ENCODE results near the gene GIGYF2. TPM values are rescaled to one million over a fixed set of nuclear protein-coding genes. Genes with fewer than 3 reads are reported as not detected.

Gene GIGYF2
- total RNA-seq, 1 donor = 58.5 TPM

- no peak overlapping the region for H3K4me3 ChIP-seq (ENCODE audit: low read depth, low read length)
- DNase-seq (ENCODE audit: low read depth) = no peak
- TF ChIP-seq CTCF (IDR thresholded peaks at IDR 0.05; ENCODE audit: insufficient read depth, low read length) = no peak
Measured at GRCh38 chr2:232794981-232795380, 97.8 kb downstream of the GIGYF2 start.

- TF ChIP-seq CTCF (IDR thresholded peaks at IDR 0.05; ENCODE audit: insufficient read depth, low read length) = no peak
- no peak overlapping the region for H3K4me3 ChIP-seq (ENCODE audit: low read depth, low read length)
- peak; percentile 73 for DNase-seq (ENCODE audit: low read depth)
Measured at GRCh38 chr2:232795920-232796319, 98.8 kb downstream of the GIGYF2 start.

GRCh38 chr2:232798187-232798586, 101.1 kb downstream of the GIGYF2 start:
- TF ChIP-seq CTCF (IDR thresholded peaks at IDR 0.05; ENCODE audit: insufficient read depth, low read length) = no peak
- H3K4me3 ChIP-seq (ENCODE audit: low read depth, low read length) = no peak overlapping the region
- peak; percentile 15 for DNase-seq (ENCODE audit: low read depth)

- TF ChIP-seq CTCF (IDR thresholded peaks at IDR 0.05; ENCODE audit: insufficient read depth, low read length) = no peak
- no peak for DNase-seq (ENCODE audit: low read depth)
- no peak overlapping the region for H3K4me3 ChIP-seq (ENCODE audit: low read depth, low read length)
Measured at GRCh38 chr2:232800166-232800565, 103.0 kb downstream of the GIGYF2 start.

DNA sequence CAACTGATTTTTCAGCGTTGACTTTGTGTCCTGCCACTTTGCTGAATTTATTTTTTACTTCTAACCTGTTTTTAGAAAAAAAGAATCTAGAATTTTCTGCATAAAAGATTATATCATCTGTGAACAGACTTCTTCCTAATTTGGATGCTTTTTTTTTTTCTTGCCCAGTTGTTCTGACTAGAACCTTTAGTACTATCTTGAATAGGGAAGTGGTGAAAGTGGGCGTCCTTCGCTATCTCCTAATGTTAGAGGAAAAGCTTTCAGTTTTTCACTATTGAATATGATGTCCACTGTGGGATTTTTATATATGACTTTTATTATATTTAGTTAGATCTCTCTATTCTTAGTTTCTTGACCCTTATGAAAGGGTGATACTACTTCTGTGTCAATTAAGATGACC, 105.0 kb downstream of the GIGYF2 start:
- no peak for DNase-seq (ENCODE audit: low read depth)
- TF ChIP-seq CTCF (IDR thresholded peaks at IDR 0.05; ENCODE audit: insufficient read depth, low read length) = no peak
- H3K4me3 ChIP-seq (ENCODE audit: low read depth, low read length) = no peak overlapping the region

DNA sequence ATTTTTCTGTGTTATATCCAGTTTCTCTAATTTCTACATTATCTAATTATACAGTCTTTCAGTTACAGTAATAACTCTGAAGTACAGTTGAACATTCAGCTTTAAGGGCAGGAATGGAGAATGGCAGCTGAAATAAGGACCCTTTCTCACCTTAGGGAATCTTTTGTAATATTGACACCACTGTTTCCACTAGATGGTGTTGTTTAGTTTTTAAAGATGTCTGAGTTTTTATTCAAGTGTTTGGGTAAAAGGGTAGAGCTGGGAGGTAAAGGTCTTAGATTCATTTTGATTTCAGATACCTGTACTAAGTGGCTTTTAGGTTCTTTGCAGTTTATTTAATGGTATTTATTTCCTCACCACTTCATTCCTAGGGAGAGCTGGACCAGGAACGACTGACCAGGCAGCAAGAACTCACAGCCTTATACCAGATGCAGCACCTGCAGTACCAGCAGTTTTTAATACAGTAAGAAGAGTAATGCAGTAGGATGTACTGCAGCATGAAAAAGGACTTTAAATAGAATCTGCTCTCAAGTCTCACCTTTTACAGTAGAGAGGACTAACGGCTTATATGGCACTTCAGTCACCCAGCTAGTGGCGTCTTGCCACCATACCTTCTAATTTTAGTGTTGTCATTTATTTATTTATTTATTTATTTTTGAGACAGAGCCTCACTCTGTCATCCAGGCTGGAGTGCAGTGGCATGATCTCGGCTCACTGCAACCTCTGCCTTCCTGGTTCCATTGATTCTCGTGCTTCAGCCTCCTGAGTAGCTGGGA, 112.4 kb downstream of the GIGYF2 start:
- no peak for TF ChIP-seq CTCF (IDR thresholded peaks at IDR 0.05; ENCODE audit: insufficient read depth, low read length)
- DNase-seq (ENCODE audit: low read depth) = no peak
- no peak overlapping the region for H3K4me3 ChIP-seq (ENCODE audit: low read depth, low read length)

DNA sequence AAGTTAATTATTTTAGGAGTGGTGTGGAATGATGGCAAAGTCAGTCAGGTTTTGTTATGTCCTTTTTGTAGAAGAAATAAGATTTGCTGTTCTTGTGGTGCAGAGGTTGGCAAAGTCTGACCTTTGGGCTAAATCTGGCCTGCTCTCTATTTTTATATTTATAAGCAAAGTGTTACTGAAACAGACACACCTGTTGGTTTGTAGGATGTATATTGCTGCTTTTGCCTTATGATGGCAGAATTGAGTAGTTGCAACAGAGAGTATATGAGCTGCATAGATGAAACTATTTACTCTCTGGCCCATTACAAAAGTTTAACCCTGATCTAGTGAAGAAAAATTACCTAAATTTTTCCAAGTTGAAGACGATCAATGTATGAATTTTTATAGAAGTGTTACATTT, 113.3 kb downstream of the GIGYF2 start:
- no peak for DNase-seq (ENCODE audit: low read depth)
- H3K4me3 ChIP-seq (ENCODE audit: low read depth, low read length) = no peak overlapping the region
- TF ChIP-seq CTCF (IDR thresholded peaks at IDR 0.05; ENCODE audit: insufficient read depth, low read length) = no peak
